ENCODE results near the gene CERS5.

- TF ChIP-seq POLR2AphosphoS5 (IDR thresholded peaks at IDR 0.05; ENCODE audit: borderline replicate concordance, low read depth, low read length) (no peak), EZH2 (IDR thresholded peaks at IDR 0.05) (no peak)
Observed at GRCh38 chr12:50200552-50201273, 33.5 kb upstream of the CERS5 start.

Data from SK-N-MC (cell line).